ENCODE data around the gene TRAM2.

DNA sequence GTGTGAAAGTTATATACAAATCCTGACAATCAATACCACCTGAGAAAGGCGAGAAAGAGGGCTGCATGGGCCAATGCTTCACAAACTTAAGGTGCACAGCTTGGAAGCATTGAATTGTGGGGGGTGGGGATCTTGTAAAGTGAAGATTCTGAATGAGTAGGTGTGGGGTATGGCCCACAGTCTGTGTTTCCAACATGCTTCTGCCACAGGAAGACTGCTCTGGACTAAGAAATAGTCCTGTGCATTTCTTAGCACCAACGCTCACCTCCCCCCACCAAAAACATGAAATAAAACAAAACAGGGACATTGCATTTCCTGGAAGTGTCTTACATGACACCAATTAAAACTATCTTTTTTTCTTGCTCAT lies 21.9 kb upstream of the TRAM2 start:
- TF ChIP-seq, protein P1, sequence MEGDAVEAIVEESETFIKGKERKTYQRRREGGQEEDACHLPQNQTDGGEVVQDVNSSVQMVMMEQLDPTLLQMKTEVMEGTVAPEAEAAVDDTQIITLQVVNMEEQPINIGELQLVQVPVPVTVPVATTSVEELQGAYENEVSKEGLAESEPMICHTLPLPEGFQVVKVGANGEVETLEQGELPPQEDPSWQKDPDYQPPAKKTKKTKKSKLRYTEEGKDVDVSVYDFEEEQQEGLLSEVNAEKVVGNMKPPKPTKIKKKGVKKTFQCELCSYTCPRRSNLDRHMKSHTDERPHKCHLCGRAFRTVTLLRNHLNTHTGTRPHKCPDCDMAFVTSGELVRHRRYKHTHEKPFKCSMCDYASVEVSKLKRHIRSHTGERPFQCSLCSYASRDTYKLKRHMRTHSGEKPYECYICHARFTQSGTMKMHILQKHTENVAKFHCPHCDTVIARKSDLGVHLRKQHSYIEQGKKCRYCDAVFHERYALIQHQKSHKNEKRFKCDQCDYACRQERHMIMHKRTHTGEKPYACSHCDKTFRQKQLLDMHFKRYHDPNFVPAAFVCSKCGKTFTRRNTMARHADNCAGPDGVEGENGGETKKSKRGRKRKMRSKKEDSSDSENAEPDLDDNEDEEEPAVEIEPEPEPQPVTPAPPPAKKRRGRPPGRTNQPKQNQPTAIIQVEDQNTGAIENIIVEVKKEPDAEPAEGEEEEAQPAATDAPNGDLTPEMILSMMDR (IDR thresholded peaks at IDR 0.05), result no peak
- TF ChIP-seq EP300 (IDR thresholded peaks at IDR 0.05) (no peak), POLR2A (IDR thresholded peaks at IDR 0.05) (no peak), POLR2AphosphoS5 (IDR thresholded peaks at IDR 0.05) (no peak)

All from suprapubic skin (tissue), 4 donors.